Measurements from ENCODE around the gene ACTRT2. TPM values are rescaled to one million over a fixed set of nuclear protein-coding genes. Genes with fewer than 3 reads are reported as not detected.

ACTRT2 gene
- total and polyA plus RNA-seq, 2 experiments from 2014 or later = not detected

DNA sequence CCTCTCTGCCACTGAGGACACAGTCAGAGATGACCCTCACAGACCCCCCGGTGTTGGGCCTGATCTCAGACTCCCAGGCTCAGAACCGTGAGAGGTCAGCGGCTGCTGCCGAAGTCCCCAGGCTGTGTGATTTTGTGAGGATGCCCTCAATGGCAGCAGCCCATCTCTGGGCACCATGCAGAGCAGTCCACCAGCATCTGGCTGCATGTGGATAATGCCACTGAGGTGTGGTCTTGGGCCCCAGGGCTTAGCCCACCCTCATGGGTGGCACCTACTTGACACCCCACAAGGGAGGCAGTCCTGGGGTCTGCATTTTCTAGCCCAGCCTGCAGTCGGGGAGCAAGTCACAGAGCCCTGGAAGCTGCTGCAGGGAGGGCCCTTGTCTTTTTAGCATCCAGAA is 5.5 kb upstream of the ACTRT2 start (continued):
- TF ChIP-seq REST (IDR thresholded peaks at IDR 0.05; ENCODE audit: unreplicated experiment) = no peak
- TF ChIP-seq EZH2phosphoT487 (IDR thresholded peaks at IDR 0.05; ENCODE audit: unreplicated experiment) = no peak
- no peak for TF ChIP-seq JUNB (IDR thresholded peaks at IDR 0.05; ENCODE audit: unreplicated experiment)
- TF ChIP-seq, protein P1, sequence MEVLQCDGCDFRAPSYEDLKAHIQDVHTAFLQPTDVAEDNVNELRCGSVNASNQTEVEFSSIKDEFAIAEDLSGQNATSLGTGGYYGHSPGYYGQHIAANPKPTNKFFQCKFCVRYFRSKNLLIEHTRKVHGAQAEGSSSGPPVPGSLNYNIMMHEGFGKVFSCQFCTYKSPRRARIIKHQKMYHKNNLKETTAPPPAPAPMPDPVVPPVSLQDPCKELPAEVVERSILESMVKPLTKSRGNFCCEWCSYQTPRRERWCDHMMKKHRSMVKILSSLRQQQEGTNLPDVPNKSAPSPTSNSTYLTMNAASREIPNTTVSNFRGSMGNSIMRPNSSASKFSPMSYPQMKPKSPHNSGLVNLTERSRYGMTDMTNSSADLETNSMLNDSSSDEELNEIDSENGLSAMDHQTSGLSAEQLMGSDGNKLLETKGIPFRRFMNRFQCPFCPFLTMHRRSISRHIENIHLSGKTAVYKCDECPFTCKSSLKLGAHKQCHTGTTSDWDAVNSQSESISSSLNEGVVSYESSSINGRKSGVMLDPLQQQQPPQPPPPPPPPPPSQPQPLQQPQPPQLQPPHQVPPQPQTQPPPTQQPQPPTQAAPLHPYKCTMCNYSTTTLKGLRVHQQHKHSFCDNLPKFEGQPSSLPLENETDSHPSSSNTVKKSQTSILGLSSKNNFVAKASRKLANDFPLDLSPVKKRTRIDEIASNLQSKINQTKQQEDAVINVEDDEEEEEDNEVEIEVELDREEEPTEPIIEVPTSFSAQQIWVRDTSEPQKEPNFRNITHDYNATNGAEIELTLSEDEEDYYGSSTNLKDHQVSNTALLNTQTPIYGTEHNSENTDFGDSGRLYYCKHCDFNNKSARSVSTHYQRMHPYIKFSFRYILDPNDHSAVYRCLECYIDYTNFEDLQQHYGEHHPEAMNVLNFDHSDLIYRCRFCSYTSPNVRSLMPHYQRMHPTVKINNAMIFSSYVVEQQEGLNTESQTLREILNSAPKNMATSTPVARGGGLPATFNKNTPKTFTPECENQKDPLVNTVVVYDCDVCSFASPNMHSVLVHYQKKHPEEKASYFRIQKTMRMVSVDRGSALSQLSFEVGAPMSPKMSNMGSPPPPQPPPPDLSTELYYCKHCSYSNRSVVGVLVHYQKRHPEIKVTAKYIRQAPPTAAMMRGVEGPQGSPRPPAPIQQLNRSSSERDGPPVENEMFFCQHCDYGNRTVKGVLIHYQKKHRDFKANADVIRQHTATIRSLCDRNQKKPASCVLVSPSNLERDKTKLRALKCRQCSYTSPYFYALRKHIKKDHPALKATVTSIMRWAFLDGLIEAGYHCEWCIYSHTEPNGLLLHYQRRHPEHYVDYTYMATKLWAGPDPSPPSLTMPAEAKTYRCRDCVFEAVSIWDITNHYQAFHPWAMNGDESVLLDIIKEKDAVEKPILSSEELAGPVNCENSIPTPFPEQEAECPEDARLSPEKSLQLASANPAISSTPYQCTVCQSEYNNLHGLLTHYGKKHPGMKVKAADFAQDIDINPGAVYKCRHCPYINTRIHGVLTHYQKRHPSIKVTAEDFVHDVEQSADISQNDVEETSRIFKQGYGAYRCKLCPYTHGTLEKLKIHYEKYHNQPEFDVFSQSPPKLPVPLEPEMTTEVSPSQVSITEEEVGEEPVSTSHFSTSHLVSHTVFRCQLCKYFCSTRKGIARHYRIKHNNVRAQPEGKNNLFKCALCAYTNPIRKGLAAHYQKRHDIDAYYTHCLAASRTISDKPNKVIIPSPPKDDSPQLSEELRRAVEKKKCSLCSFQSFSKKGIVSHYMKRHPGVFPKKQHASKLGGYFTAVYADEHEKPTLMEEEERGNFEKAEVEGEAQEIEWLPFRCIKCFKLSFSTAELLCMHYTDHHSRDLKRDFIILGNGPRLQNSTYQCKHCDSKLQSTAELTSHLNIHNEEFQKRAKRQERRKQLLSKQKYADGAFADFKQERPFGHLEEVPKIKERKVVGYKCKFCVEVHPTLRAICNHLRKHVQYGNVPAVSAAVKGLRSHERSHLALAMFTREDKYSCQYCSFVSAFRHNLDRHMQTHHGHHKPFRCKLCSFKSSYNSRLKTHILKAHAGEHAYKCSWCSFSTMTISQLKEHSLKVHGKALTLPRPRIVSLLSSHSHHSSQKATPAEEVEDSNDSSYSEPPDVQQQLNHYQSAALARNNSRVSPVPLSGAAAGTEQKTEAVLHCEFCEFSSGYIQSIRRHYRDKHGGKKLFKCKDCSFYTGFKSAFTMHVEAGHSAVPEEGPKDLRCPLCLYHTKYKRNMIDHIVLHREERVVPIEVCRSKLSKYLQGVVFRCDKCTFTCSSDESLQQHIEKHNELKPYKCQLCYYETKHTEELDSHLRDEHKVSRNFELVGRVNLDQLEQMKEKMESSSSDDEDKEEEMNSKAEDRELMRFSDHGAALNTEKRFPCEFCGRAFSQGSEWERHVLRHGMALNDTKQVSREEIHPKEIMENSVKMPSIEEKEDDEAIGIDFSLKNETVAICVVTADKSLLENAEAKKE (CRISPR knock-in tag; IDR thresholded peaks at IDR 0.05) = no peak

Data from GM23338 (cell line).